A549 (cell line): Measurements from ENCODE around the gene PLA2G1B. TPM values are rescaled to one million over a fixed set of nuclear protein-coding genes. Genes with fewer than 3 reads are reported as not detected.

Experiments
- ATAC-seq, 2 experiments: fragments of 200-7000 bp in 1 of 2; fragments of >200 bp in 1 of 2; cut with Nextera tagmentation in 1 of 2; cut with Tn5 transposase in 1 of 2; 3 replicates each; pipeline versions ENCODE4 v1.8.0 to v1.9.1; 2018 to 2020; ENCODE audit warnings: mild to moderate bottlenecking in 1 of 2, moderate library complexity in 1 of 2
- CTCF ChIA-PET: fragments of 300-600 bp; sonication (Branson Sonifier 250); formaldehyde crosslinking; extraction: SDS; loops from one replicate; lab custom pipeline; 2021; ENCODE audit warnings: antibody characterized with exemption, inconsistent platforms; lab: Yijun Ruan, JAX
- POLR2A ChIA-PET: fragments of 350-600 bp; formaldehyde crosslinking; extraction: SDS; loops from one replicate; lab custom pipeline; 2021; ENCODE audit warnings: antibody characterized with exemption, inconsistent platforms; lab: Yijun Ruan, JAX
- DNase-seq, 2 experiments: peaks; one replicate each; pipeline versions ENCODE4 v3.0.0 to v3.0.0-alpha.2; 2011 to 2016; ENCODE audit warnings: low read depth in 1 of 2, low spot score in 1 of 2
- FAIRE-seq: peaks from 2 replicates; lab custom pipeline; 2011; peaks lifted over from hg19 to GRCh38; lab: Jason Lieb, UNC
- H3K27ac ChIP-seq, 2 experiments: fragments of >200 bp; sonication (Bioruptor Twin); formaldehyde crosslinking; 3 replicates each; pipeline ENCODE4 v1.5.1; 2016 to 2017
- H3K4me1 ChIP-seq: fragments of >200 bp; sonication (Bioruptor Twin); formaldehyde crosslinking; 3 replicates; pipeline ENCODE4 v1.6.1; 2016
- H3K4me2 ChIP-seq: fragments of >200 bp; sonication (Bioruptor Twin); formaldehyde crosslinking; 3 replicates; pipeline ENCODE4 v1.6.1; 2016
- H3K4me3 ChIP-seq: fragments of >200 bp; sonication (Bioruptor Twin); formaldehyde crosslinking; 3 replicates; pipeline ENCODE4 v1.5.1; 2016
- H3K9me3 ChIP-seq: fragments of >200 bp; sonication (Bioruptor Twin); formaldehyde crosslinking; 3 replicates; pipeline ENCODE4 v1.6.1; 2016
- ATOH8 ChIP-seq: fragments of 250-450 bp; sonication (Bioruptor Pico); IDR thresholded peaks from 2 replicates; pipeline ENCODE4 v1.5.0; 2020; ENCODE audit warnings: low read depth, mild to moderate bottlenecking, moderate library complexity
- BHLHE40 ChIP-seq: IDR thresholded peaks from 2 replicates; pipeline ENCODE4 v1.6.1; 2012; ENCODE audit warnings: low read depth, low read length, inconsistent platforms
- CBX8 ChIP-seq: fragments of 200-600 bp; sonication (generic); IDR thresholded peaks from 2 replicates; pipeline ENCODE4 v1.6.1; 2016
- CEBPB ChIP-seq, 2 experiments: fragments of >200 bp in 1 of 2; sonication (Bioruptor Twin) in 1 of 2; formaldehyde crosslinking in 1 of 2; IDR thresholded peaks; 2 replicates each; pipeline ENCODE4 v1.6.1; 2012 to 2016
- CHD2 ChIP-seq: fragments of 150-350 bp; IDR thresholded peaks from 2 replicates; pipeline ENCODE4 v1.6.1; 2014; ENCODE audit warnings: low read length; ENCODE audit not compliant: partially characterized antibody
- CHD4 ChIP-seq: fragments of 200-600 bp; sonication (generic); IDR thresholded peaks from 2 replicates; pipeline ENCODE4 v1.6.1; 2016; ENCODE audit warnings: antibody characterized with exemption, mild to moderate bottlenecking, borderline replicate concordance
- E2F6 ChIP-seq: IDR thresholded peaks from 2 replicates; pipeline ENCODE4 v1.6.1; 2012; ENCODE audit warnings: low read depth, borderline replicate concordance
- EHF ChIP-seq: fragments of 250-450 bp; sonication (Bioruptor Pico); IDR thresholded peaks from 2 replicates; pipeline ENCODE4 v1.5.0; 2020; ENCODE audit warnings: mild to moderate bottlenecking
- EP300 ChIP-seq, 2 experiments: fragments of >200 bp; sonication (Bioruptor Twin); formaldehyde crosslinking; IDR thresholded peaks; 2 replicates in 1 of 2; 3 replicates in 1 of 2; pipeline ENCODE4 v1.6.1; 2016 to 2017
- ESRRA ChIP-seq: fragments of 150-350 bp; IDR thresholded peaks from 2 replicates; pipeline ENCODE4 v1.6.1; 2014; ENCODE audit warnings: mild to moderate bottlenecking, low read length, borderline replicate concordance
- FOSB ChIP-seq: fragments of 250-450 bp; sonication (Bioruptor Pico); IDR thresholded peaks from 2 replicates; pipeline ENCODE4 v1.5.0; 2020; ENCODE audit warnings: mild to moderate bottlenecking, moderate library complexity
- GATA3 ChIP-seq: IDR thresholded peaks from 2 replicates; pipeline ENCODE4 v1.6.1; 2012; ENCODE audit warnings: borderline replicate concordance
- HOXA7 ChIP-seq: fragments of 250-450 bp; sonication (Bioruptor Pico); IDR thresholded peaks from 2 replicates; pipeline ENCODE4 v1.5.0; 2020; ENCODE audit warnings: mild to moderate bottlenecking, moderate library complexity
- HOXB5 ChIP-seq: fragments of 250-450 bp; sonication (Bioruptor Pico); IDR thresholded peaks from 2 replicates; pipeline ENCODE4 v1.5.0; 2020; ENCODE audit warnings: mild to moderate bottlenecking, moderate library complexity
- JUN ChIP-seq, 2 experiments: fragments of >200 bp; sonication (Bioruptor Twin); formaldehyde crosslinking; IDR thresholded peaks; 2 replicates in 1 of 2; 3 replicates in 1 of 2; pipeline ENCODE4 v1.6.1; 2016 to 2017
- KDM1A ChIP-seq: fragments of 200-600 bp; sonication (generic); IDR thresholded peaks from 2 replicates; pipeline ENCODE4 v1.6.1; 2016; ENCODE audit warnings: low read depth, mild to moderate bottlenecking
- KDM5A ChIP-seq: fragments of 200-600 bp; sonication (generic); IDR thresholded peaks from 2 replicates; pipeline ENCODE4 v1.6.1; 2016; ENCODE audit warnings: antibody characterized with exemption, mild to moderate bottlenecking
- MAFK ChIP-seq: fragments of 450-650 bp; IDR thresholded peaks from 2 replicates; pipeline ENCODE4 v1.6.1; 2014; ENCODE audit not compliant: partially characterized antibody
- NFE2L2 ChIP-seq: fragments of 150-350 bp; conservative IDR thresholded peaks from 2 replicates; pipeline ENCODE4 v1.6.1; 2014; ENCODE audit warnings: low read length
- RARB ChIP-seq: fragments of 250-450 bp; sonication (Bioruptor Pico); IDR thresholded peaks from 2 replicates; pipeline ENCODE4 v1.8.0; 2021; ENCODE audit warnings: mild to moderate bottlenecking, moderate library complexity
- RCOR1 ChIP-seq: fragments of 150-350 bp; IDR thresholded peaks from 2 replicates; pipeline ENCODE4 v1.6.1; 2014; ENCODE audit warnings: antibody characterized with exemption, low read length, low read depth
- REST ChIP-seq: fragments of 200-600 bp; sonication (generic); IDR thresholded peaks from 2 replicates; pipeline ENCODE4 v1.6.1; 2016; ENCODE audit warnings: antibody characterized with exemption, mild to moderate bottlenecking, moderate library complexity
- USF2 ChIP-seq: fragments of 450-650 bp; IDR thresholded peaks from 2 replicates; pipeline ENCODE4 v1.6.1; 2014; ENCODE audit warnings: antibody characterized with exemption
- ZC3H11A ChIP-seq: fragments of 450-650 bp; IDR thresholded peaks from 2 replicates; pipeline ENCODE4 v1.6.1; 2014; ENCODE audit warnings: antibody characterized with exemption, mild to moderate bottlenecking
- ZFP36 ChIP-seq: fragments of 450-650 bp; IDR thresholded peaks from 2 replicates; pipeline ENCODE4 v1.6.1; 2014; ENCODE audit warnings: borderline replicate concordance; ENCODE audit not compliant: partially characterized antibody
- ZNF302 ChIP-seq: fragments of 250-450 bp; sonication (Bioruptor Pico); IDR thresholded peaks from 2 replicates; pipeline ENCODE4 v1.9.0; 2021; ENCODE audit warnings: inconsistent platforms, mild to moderate bottlenecking, moderate library complexity
- ZSCAN20 ChIP-seq: fragments of 250-450 bp; sonication (Bioruptor Pico); IDR thresholded peaks from 2 replicates; pipeline ENCODE4 v1.8.0; 2022; ENCODE audit warnings: mild to moderate bottlenecking, moderate library complexity
- WGBS: methylation state at CpG from one replicate; pipeline ENCODE4 v1.1.6; 2017; ENCODE audit errors: missing lambda C conversion rate; 5-methylcytosine and 5-hydroxymethylcytosine counted together
- polyA plus RNA-seq, 4 experiments: library from polyadenylated mRNA; depleted of rRNA in 3 of 4; stranded (reverse); fragments of >200 nt; fragmentation: RNase III in 1 of 4; extraction: RNeasy Plus Mini Kit Qiagen cat#74134 plus additional on column Dnase treatment in 1 of 4; gene quantifications; 2 replicates in 3 of 4; 3 replicates in 1 of 4; pipeline ENCODE4 v1.2.3, GENCODE V29; 2011 to 2017
- TF ChIP-seq, protein P1 (sequence below): IDR thresholded peaks from 2 replicates; pipeline ENCODE4 v1.6.1; 2012

The PLA2G1B gene
- polyA plus RNA-seq, 2 of the 4 experiments (the other 2 are of a cell fraction), result 0.21 TPM; not detected in 1

DNA sequence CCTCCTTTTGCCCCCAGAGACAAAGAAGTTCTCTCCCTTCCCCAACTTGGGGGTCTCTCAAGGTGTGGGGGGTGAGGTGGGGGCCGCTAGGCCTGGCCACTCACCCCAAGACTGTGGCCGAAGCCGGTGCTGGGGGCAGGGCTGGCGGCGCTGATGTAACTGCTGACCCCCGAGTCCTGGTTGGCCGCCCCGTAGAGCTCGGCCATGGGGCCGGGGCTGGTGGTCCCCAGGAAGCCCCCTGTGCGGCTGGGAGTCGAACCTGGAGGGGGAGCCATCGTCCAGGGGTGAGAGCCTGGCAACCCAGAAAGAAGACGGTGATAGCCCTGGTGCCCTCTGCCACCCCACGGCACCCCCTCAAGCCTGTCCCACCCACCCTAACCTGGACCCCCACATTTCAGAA, 18.5 kb upstream of the PLA2G1B start:
- no peak for TF ChIP-seq ZSCAN20 (CRISPR knock-in tag)
- no peak for TF ChIP-seq CHD4
- TF ChIP-seq RCOR1, result no peak
- TF ChIP-seq KDM1A, result no peak
- no peak for TF ChIP-seq MAFK
- no peak for TF ChIP-seq FOSB (CRISPR knock-in tag)
- TF ChIP-seq CHD2, result no peak
- no peak for TF ChIP-seq ZC3H11A
- TF ChIP-seq HOXA7 (CRISPR knock-in tag), result no peak
- TF ChIP-seq E2F6, result no peak
- no peak for TF ChIP-seq GATA3
- TF ChIP-seq, protein P1, sequence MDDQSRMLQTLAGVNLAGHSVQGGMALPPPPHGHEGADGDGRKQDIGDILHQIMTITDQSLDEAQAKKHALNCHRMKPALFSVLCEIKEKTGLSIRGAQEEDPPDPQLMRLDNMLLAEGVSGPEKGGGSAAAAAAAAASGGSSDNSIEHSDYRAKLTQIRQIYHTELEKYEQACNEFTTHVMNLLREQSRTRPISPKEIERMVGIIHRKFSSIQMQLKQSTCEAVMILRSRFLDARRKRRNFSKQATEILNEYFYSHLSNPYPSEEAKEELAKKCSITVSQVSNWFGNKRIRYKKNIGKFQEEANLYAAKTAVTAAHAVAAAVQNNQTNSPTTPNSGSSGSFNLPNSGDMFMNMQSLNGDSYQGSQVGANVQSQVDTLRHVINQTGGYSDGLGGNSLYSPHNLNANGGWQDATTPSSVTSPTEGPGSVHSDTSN, result no peak
- TF ChIP-seq EHF (CRISPR knock-in tag), result no peak
- no peak for TF ChIP-seq RARB (CRISPR knock-in tag)
- no peak for TF ChIP-seq EP300 (IDR thresholded peaks at IDR 0.05)
- no peak for TF ChIP-seq CBX8
- no peak for TF ChIP-seq NFE2L2
- TF ChIP-seq KDM5A, result no peak
- TF ChIP-seq, all 56 proteins: peak for 0
- POLR2A ChIA-PET, result no interaction called here
- 57% methylated on average over 10 of the region's 15 CpGs for WGBS
- FAIRE-seq, result no peak
- CTCF ChIA-PET, result interaction anchor here (1.0 to 1.2 kb wide), 2 partner anchors 16 to 21 kb away, joined by 3 to 4 read pairs; no protein-coding TSS in a partner anchor
- no peak for DNase-seq
- Histone ChIP-seq H3K4me2 (no peak overlapping the region), H3K4me3 (no peak overlapping the region), H3K9me3 (no peaks in the 10 kb centered on the region), H3K27ac (no peak overlapping the region), H3K4me1 (peaks cover 12% of the 10 kb centered on the region)
- ATAC-seq, result no peak

- ChIA-PET POLR2A (no interaction called here), CTCF (interaction anchor here (0.7 to 1.6 kb wide), 2 partner anchors 12 to 87 kb away, joined by 3 read pairs; no protein-coding TSS in a partner anchor)
- no peak for DNase-seq
- no peak for ATAC-seq
- FAIRE-seq, result no peak
- no peaks in the 10 kb centered on the region for H3K4me1 ChIP-seq
- no peak overlapping the region for H3K4me3 ChIP-seq
- WGBS, result 70% methylated on average over 8 of the region's 8 CpGs
- no peak overlapping the region for H3K4me2 ChIP-seq
- H3K9me3 ChIP-seq, result no peaks in the 10 kb centered on the region
- H3K27ac ChIP-seq, result no peak overlapping the region
- TF ChIP-seq CHD4 (no peak), CHD2 (no peak), USF2 (no peak), NFE2L2 (no peak), ESRRA (no peak), ZSCAN20 (CRISPR knock-in tag) (no peak), HOXA7 (CRISPR knock-in tag) (no peak), ZFP36 (no peak), ZNF302 (CRISPR knock-in tag) (no peak), CEBPB (IDR thresholded peaks at IDR 0.05) (no peak), REST (no peak), ATOH8 (CRISPR knock-in tag) (no peak), BHLHE40 (no peak), E2F6 (no peak), JUN (IDR thresholded peaks at IDR 0.05) (no peak), HOXB5 (CRISPR knock-in tag) (no peak)
- TF ChIP-seq, all 56 proteins: peak for 0
Measured at GRCh38 chr12:120343692-120344091, 16.1 kb upstream of the PLA2G1B start.
